A673 (cell line): ENCODE measurements around the gene SLC4A1.

ENCODE experiments used
- CTCF ChIP-seq: fragments of 300-800, 200-600 bp; sonication (generic); conservative IDR thresholded peaks from 2 replicates; pipeline ENCODE4 v1.5.1; 2017; ENCODE audit warnings: low read depth, mild to moderate bottlenecking, antibody characterized with exemption, low read length, moderate library complexity, mixed read lengths
- EZH2 ChIP-seq: fragments of 200-600 bp; sonication (generic); IDR thresholded peaks from 2 replicates; pipeline ENCODE4 v1.6.1; 2017; ENCODE audit warnings: borderline replicate concordance, low read depth, mild to moderate bottlenecking, mixed read lengths, antibody characterized with exemption, low read length; ENCODE audit not compliant: poor library complexity, severe bottlenecking

- TF ChIP-seq CTCF (no peak), EZH2 (no peak)
Measured at GRCh38 chr17:44272954-44273353, 5.0 kb upstream of the SLC4A1 start.
